KOPT-K1 (cell line): Measurements from ENCODE around the gene SVOP.

Experiments used
- H3K27ac ChIP-seq: fragments of 200-600 bp; sonication (generic); 2 replicates; pipeline ENCODE4 v1.5.1; 2016; ENCODE audit warnings: antibody characterized with exemption, mild to moderate bottlenecking, low read depth, low read length; ENCODE audit not compliant: poor library complexity, severe bottlenecking
- H3K36me3 ChIP-seq: fragments of 200-600 bp; sonication (generic); 2 replicates; pipeline ENCODE4 v1.5.1; 2017; ENCODE audit warnings: antibody characterized with exemption, mild to moderate bottlenecking, low read length, moderate library complexity; ENCODE audit not compliant: insufficient read depth
- H3K9me3 ChIP-seq: fragments of 200-600 bp; sonication (generic); 2 replicates; pipeline ENCODE4 v1.5.1; 2017; ENCODE audit warnings: antibody characterized with exemption, low read length, mild to moderate bottlenecking; ENCODE audit not compliant: insufficient read depth, poor library complexity, severe bottlenecking

Gene SVOP

GRCh38 chr12:108967869-108968540, 52.9 kb downstream of the SVOP start:
- Histone ChIP-seq H3K9me3 (no peaks in the 10 kb centered on the region), H3K27ac (no peak overlapping the region), H3K36me3 (no peaks in the 10 kb centered on the region)

GRCh38 chr12:108966378-108967151, 54.3 kb downstream of the SVOP start:
- Histone ChIP-seq H3K27ac (no peak overlapping the region), H3K36me3 (no peaks in the 10 kb centered on the region), H3K9me3 (no peaks in the 10 kb centered on the region)

- H3K36me3 ChIP-seq = no peaks in the 10 kb centered on the region
- no peaks in the 10 kb centered on the region for H3K9me3 ChIP-seq
- H3K27ac ChIP-seq = no peak overlapping the region
Measured at GRCh38 chr12:108965886-108966285, 55.0 kb downstream of the SVOP start.

GRCh38 chr12:108964371-108965352, 56.2 kb downstream of the SVOP start:
- no peaks in the 10 kb centered on the region for H3K9me3 ChIP-seq
- no peak overlapping the region for H3K27ac ChIP-seq
- H3K36me3 ChIP-seq = no peaks in the 10 kb centered on the region

- H3K36me3 ChIP-seq = no peaks in the 10 kb centered on the region
Measured at GRCh38 chr12:108962256-108962655, 58.6 kb downstream of the SVOP start.

GRCh38 chr12:108959748-108960655, 60.9 kb downstream of the SVOP start:
- no peak overlapping the region for H3K27ac ChIP-seq
- no peaks in the 10 kb centered on the region for H3K36me3 ChIP-seq
- H3K9me3 ChIP-seq = no peaks in the 10 kb centered on the region

More at GRCh38 chr12:108962256-108962655, 58.6 kb downstream of the SVOP start:
- Histone ChIP-seq H3K9me3 (no peaks in the 10 kb centered on the region), H3K27ac (no peak overlapping the region)

- H3K36me3 ChIP-seq = no peaks in the 10 kb centered on the region
- H3K9me3 ChIP-seq = no peaks in the 10 kb centered on the region
- H3K27ac ChIP-seq = no peak overlapping the region
Measured at GRCh38 chr12:108955225-108955835, 65.5 kb downstream of the SVOP start.

- Histone ChIP-seq H3K27ac (no peak overlapping the region), H3K9me3 (peaks cover 13% of the 10 kb centered on the region), H3K36me3 (no peaks in the 10 kb centered on the region)
Measured at GRCh38 chr12:108950991-108951739, 69.7 kb downstream of the SVOP start.

GRCh38 chr12:108949976-108950375, 70.9 kb downstream of the SVOP start:
- Histone ChIP-seq H3K9me3 (peaks cover 13% of the 10 kb centered on the region), H3K36me3 (no peaks in the 10 kb centered on the region), H3K27ac (no peak overlapping the region)

- no peaks in the 10 kb centered on the region for H3K36me3 ChIP-seq
- peaks cover 13% of the 10 kb centered on the region for H3K9me3 ChIP-seq
- H3K27ac ChIP-seq = no peak overlapping the region
Measured at GRCh38 chr12:108948367-108948766, 72.5 kb downstream of the SVOP start.

- H3K36me3 ChIP-seq = no peaks in the 10 kb centered on the region
- H3K27ac ChIP-seq = no peak overlapping the region
- peaks cover 13% of the 10 kb centered on the region for H3K9me3 ChIP-seq
Measured at GRCh38 chr12:108947097-108947496, 73.8 kb downstream of the SVOP start.

- no peaks in the 10 kb centered on the region for H3K36me3 ChIP-seq
- no peaks in the 10 kb centered on the region for H3K9me3 ChIP-seq
- no peak overlapping the region for H3K27ac ChIP-seq
Measured at GRCh38 chr12:108940138-108940537, 80.7 kb downstream of the SVOP start.

GRCh38 chr12:108939594-108939993, 81.3 kb downstream of the SVOP start:
- no peaks in the 10 kb centered on the region for H3K9me3 ChIP-seq
- H3K36me3 ChIP-seq = no peaks in the 10 kb centered on the region
- H3K27ac ChIP-seq = no peak overlapping the region
